Occipital lobe (tissue), 2 donors: ENCODE results near the gene KRTAP10-3. TPM values are rescaled to one million over a fixed set of nuclear protein-coding genes. Genes with fewer than 3 reads are reported as not detected.
"Not testable (repeated sequence)": the region's sequence is repeated elsewhere in the genome, so short reads cannot be mapped to it uniquely, and the experiment has no call there.

Experiments
- DNase-seq: peaks from one replicate; lab custom pipeline; 2025; lab: John Stamatoyannopoulos, UW
- total RNA-seq: library from RNA; depleted of rRNA; stranded (reverse); fragments of >200 nt; gene quantifications from one replicate; pipeline ENCODE4 v1.2.3, GENCODE V29; 2014

The KRTAP10-3 gene
- total RNA-seq, 1 donor from 2014 or later = not detected

GRCh38 chr21:44590311-44590721 is 31.7 kb upstream of the KRTAP10-3 start:
- DNase-seq = no peak

DNA sequence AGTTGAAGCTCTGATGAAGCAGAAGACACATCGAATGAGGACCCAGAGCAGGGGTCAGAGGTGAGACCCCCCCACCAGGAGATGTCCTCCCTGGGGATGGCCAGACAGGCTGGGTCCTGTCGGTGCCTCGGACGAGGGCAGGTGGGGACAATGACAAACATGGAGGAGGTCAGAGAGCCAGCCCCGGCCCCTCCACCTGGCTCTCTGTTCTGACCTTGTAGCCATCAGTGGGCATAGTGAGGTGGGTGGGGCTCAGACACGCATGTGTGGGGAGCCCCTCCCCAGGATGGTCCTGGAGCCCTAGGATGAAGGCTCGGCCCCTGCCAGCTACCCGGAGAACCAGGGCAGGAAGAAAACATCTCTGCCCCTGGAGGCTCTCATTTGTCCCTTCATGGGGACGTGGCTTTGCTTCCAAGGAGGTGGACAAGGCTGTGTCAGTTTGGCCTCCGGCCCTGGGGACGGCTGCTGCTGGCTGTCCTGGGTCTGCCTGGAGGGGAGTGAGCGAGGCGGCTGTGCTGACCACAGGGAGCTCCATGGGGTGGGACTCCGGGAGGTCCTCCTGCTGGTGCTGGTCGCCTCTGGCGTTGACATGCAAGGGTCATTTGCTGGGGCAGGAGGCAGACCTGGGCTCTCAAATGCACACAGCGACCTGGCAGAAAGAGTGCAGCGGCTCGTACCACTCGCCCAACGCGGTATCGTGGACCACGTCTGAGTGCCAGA is 31.2 kb upstream of the KRTAP10-3 start:
- DNase-seq = no peak

DNA sequence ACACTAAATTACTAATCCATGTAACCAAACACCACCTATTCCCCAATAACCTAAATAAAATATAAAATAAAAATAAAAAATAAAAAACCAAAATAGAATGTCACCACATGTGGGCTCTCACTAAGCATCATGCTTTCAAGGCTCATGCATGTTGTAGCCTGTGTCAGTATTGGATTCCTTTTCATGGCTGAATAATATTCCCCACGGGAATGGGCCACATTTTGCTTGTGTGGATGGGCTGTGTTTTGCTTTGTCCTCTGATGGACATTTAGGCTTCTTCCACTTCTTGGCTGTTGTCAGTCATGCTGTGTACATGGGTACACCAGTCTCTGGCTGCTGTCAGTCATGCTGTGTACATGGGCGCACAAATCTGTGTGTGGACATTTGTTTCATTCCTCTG is 30.5 kb upstream of the KRTAP10-3 start:
- no peak for DNase-seq

DNA sequence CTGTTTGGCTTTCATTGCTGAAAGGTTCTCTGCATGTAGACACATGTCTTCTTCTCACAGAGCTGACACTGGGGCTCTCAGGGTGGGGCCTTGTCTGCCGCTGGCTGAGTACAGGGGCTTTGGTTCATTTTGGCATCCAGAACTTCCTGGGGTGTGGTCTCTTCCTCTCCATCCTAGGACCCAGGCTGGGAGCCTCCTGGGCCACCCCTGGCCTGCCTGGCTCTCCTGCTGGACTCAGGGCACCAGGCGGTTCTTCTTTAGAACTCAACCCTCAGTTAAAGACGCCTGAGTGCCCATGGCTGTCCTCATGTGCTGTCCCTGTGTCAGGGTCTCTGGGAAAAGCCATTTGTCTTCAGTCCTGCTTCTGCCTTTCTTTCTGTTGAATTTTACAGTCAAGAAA is 27.3 kb upstream of the KRTAP10-3 start:
- no peak for DNase-seq

DNA sequence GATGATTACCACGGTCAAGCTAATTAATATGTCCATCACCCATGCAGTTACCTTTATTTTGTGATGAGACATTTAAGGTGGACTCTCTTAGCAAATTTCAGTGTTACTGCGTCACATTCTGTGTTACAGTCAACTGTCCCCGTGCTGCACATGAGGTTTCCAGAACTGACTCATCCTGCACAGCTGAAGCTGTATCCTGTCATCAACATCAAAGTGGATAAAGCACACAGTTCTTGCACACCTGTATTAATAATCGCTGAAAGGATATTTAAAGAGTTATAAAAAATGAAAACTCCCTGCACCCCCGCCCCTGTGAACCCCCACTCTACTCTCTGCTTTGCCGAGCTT is 25.2 kb upstream of the KRTAP10-3 start:
- no peak for DNase-seq

- no peak for DNase-seq
Measured at GRCh38 chr21:44583089-44583799, 24.6 kb upstream of the KRTAP10-3 start.

GRCh38 chr21:44582055-44582454 is 23.5 kb upstream of the KRTAP10-3 start:
- no peak for DNase-seq

DNA sequence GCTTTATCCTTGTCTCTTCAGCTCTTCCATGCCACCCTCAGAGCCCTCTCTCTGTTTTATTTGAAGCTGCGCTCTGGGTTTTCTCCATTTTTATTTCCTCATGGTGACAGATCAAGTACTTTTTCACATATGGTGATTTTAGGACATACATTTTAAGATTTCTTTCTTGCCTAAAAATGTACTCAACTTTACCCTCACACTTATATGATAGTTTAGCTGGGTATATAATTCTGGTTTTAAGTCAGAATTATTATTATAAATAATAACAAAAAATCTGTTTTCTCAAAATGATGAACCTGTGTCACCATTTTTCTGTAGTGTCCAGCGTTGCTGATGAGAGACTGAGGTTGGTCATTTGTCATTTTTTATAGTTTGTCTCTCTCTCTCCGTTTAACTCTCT is 22.6 kb upstream of the KRTAP10-3 start:
- DNase-seq = no peak

DNA sequence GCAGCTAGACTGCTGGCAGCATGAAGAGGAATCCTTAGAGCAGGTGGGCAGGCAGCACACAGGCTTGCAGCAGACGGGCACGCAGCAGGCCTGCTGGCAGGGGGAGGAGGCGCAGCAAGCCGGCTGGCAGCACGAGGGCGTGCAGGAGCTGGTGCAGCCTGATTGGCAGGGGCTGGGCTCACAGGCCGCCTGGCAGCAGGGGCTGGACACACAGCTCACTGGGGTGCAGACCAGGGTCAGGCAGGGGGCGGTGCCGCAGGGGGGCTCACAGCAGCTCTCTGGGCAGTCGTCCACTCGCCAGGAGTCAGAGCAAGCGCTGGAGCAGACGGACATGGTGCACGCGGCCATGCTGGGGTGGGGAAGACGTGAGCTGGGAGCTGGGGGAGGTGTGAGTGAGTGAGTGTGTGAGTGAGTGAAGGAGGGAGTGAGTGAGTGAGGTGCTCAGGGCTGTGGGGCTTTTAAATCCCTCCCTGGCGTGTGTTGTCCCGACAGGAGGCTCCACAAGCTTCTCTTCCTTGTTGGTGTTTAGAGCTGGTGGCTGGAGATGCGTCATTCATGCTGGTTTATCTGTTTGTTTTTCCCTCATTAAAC is 21.7 kb upstream of the KRTAP10-3 start, which contains the start of gene KRTAP10-5:
Gene KRTAP10-5 (minus strand): TSS at position 374 of the 591 bp plus-strand sequence. CDS start 26 bp downstream, at position 348.
- DNase-seq = not testable (repeated sequence)

DNA sequence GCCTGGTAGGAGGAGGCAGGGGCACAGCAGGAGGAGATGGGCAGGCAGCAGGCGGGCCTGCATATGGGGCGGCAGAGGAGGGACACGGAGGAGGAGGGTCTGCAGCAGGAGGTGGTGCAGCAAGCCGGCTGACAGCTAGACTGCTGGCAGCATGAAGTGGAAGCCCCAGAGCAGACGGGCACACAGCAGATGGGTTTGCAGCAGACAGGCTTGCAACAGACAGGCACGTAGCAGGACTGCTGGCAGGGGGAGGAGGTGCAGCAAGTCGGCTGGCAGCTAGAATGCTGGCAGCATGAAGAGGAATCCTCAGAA is 21.2 kb upstream of the KRTAP10-3 start:
- no peak for DNase-seq

- DNase-seq = no peak
Measured at GRCh38 chr21:44579056-44579832, 20.6 kb upstream of the KRTAP10-3 start.

GRCh38 chr21:44578371-44579055 is 19.9 kb upstream of the KRTAP10-3 start:
- no peak for DNase-seq

- no peak for DNase-seq
Measured at GRCh38 chr21:44576025-44576420, 17.4 kb upstream of the KRTAP10-3 start.

DNA sequence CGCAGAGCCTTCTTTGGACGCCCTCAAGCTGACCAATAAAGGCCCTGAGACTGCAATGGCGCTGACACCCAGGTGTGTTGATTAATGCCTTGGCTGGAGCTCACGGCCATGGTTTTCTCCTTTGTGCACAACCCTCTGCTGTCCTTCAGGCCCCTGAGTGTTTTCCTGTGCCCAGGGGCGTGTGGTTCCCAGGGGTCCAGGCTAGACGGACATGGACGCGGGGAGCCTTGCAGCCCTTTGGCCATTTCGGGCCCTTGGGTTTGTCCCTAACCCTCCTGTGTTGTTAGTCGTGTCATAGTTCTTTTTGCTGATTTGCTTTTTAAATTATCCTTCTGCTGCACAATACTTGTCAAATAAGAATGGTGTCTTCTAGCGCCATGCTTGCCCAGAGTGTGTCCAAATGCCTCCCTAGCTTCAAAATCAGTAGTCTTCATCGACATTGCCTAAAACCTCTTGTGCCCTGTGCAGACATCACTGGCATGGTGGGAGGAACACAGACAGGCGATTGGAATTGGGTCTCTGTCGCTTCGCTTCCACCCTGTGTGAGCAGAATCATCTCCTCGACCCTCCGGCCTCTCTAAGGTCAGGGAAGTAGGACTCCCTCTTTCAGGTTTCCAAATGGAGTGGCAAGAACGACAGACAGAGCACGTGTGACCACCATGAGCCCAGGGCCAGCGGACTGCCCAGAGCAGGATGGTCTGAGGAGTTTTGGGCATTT is 16.9 kb upstream of the KRTAP10-3 start:
- no peak for DNase-seq

GRCh38 chr21:44574457-44575306 is 16.1 kb upstream of the KRTAP10-3 start:
- no peak for DNase-seq

DNA sequence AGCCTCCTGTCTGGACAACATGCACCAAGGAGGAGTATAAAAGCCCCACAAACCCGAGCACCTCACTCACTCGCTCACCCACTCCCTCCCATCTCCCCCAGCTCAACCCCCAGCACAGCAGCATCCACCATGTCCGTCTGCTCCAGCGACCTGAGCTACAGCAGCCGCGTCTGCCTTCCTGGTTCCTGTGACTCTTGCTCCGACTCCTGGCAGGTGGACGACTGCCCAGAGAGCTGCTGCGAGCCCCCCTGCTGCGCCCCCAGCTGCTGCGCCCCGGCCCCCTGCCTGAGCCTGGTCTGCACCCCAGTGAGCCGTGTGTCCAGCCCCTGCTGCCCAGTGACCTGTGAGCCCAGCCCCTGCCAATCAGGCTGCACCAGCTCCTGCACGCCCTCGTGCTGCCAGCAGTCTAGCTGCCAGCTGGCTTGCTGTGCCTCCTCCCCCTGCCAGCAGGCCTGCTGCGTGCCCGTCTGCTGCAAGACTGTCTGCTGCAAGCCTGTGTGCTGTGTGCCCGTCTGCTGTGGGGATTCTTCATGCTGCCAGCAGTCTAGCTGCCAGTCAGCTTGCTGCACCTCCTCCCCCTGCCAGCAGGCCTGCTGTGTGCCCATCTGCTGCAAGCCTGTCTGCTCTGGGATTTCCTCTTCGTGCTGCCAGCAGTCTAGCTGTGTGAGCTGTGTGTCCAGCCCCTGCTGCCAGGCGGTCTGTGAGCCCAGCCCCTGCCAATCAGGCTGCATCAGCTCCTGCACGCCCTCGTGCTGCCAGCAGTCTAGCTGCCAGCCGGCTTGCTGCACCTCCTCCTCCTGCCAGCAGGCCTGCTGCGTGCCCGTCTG is 15.2 kb upstream of the KRTAP10-3 start, which contains the start of gene KRTAP10-4:
Gene KRTAP10-4 (plus strand): TSS at position 100 of the 827 bp plus-strand sequence. CDS start 30 bp downstream, at position 130.
- not testable (repeated sequence) for DNase-seq

- no peak for DNase-seq
Measured at GRCh38 chr21:44572959-44573583, 14.5 kb upstream of the KRTAP10-3 start.
